LNCaP clone FGC (cell line): ENCODE measurements around the gene ZNF212.

ENCODE experiments used
- DNase-seq: peaks from one replicate; pipeline ENCODE4 v3.0.0-alpha.2; 2011; ENCODE audit warnings: low read depth
- H3K4me3 ChIP-seq: 2 replicates; pipeline ENCODE4 v1.5.1; 2011; ENCODE audit warnings: mild to moderate bottlenecking, low read depth, low read length, control low read depth
- TF ChIP-seq, protein P1 (sequence below): IDR thresholded peaks from 2 replicates; pipeline ENCODE4 v1.5.1; 2012; ENCODE audit warnings: mild to moderate bottlenecking; ENCODE audit not compliant: control insufficient read depth, insufficient read depth; ENCODE audit errors: extremely low read depth

The ZNF212 gene

DNA sequence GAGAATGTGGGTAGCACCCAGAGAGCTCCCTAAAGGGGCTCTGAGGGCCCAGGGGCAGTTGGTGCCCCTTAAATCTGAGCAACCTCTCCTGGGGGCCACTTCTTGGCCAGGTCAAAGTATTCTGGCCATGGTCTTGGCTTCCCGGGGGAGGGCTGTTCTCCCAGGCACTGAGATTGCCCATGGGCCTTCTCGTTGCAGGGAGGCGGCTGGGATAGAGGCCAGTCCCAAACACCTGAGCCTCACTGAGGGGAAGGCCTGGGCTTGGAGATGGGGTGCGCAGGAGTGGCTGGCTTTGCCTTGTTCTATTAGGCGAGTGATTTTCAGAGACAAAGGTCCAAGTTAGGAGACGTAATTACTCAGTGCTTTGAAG lies 56.0 kb downstream of the ZNF212 start:
- no peak for DNase-seq
- TF ChIP-seq, protein P1, sequence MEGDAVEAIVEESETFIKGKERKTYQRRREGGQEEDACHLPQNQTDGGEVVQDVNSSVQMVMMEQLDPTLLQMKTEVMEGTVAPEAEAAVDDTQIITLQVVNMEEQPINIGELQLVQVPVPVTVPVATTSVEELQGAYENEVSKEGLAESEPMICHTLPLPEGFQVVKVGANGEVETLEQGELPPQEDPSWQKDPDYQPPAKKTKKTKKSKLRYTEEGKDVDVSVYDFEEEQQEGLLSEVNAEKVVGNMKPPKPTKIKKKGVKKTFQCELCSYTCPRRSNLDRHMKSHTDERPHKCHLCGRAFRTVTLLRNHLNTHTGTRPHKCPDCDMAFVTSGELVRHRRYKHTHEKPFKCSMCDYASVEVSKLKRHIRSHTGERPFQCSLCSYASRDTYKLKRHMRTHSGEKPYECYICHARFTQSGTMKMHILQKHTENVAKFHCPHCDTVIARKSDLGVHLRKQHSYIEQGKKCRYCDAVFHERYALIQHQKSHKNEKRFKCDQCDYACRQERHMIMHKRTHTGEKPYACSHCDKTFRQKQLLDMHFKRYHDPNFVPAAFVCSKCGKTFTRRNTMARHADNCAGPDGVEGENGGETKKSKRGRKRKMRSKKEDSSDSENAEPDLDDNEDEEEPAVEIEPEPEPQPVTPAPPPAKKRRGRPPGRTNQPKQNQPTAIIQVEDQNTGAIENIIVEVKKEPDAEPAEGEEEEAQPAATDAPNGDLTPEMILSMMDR: no peak
- no peak overlapping the region for H3K4me3 ChIP-seq

DNA sequence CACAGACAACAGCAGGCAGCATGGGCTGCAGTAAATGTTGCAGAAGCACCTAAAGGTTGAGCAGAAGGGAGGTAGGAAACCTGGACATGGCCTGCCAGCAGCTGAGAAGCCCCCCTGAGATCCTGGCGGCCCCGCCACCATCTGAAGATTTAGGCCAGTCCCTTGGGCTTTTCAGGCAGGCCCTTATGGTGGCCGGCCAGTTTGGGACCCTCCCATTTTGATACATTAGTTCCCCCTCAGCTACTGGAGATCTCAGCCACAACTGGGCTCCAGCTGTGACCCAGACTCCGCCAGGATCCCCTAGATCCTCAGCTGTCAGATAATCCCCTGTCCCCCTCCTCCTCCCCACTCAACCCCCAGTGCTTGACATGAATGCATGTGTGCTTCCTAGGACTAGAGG lies 56.9 kb downstream of the ZNF212 start:
- DNase-seq: no peak
- H3K4me3 ChIP-seq: no peak overlapping the region
- TF ChIP-seq, protein P1: no peak

DNA sequence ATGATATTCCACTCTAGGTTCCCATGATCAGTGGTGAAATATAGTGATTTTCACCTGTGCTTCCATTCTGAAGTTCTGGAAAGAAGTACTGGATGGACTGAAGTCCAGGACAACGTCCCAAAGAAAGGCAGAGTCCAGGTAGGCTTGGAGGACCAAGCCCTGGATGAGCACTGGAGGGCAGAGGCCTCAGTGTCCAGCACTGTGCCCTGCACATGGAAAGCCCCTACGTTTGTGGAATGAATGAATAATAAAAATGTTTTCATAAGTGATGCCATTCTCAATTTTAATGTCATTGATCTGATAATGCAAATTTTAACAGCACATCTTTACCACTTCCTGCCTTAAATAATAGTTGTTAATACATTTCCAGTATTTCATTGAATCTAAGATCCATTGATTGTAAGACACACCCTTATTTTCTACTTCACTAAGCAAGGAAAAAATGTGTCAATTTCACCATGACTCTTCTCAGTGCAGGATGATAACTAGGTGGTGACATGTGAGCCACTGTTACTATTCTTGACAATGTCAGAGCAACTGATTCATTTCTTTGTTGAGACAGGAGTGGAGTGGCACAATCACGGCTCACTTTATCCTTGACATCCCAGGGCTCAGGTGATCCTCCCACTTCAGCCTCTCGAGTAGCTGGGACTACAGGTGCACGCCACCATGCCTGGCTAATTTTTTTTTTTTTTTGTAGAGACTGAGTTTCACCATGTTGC lies 57.7 kb downstream of the ZNF212 start:
- H3K4me3 ChIP-seq: no peak overlapping the region
- no peak for DNase-seq
- TF ChIP-seq, protein P1: no peak

DNA sequence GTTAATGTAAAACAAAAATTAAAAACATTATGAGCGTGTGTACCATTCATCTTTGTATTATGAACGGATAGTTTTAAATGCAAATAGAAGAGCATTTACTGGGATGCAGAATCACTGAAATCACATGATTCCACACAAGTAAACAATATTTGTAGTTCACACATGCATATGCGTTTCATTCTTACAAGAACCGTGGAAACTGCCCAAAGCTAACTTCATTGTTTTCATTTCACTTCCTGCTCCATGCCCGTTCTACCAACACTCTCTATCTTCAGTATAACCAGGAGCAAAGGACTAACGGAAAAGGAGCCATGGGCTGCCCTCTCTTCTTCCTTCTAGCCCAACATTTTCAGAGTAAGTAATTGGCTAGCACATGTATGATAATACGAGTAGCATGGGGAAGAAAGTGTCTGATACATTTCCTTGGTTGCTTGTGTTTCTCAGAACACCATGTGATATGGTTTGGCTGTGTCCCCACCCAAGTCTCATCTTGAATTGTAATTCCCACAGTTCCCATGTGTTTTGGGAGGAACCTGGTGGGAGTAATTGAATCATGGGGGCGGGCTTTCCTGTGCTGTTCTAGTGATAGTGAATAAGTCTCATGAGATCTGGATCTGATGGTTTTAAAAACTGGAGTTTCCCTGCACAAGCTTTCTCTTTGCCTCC lies 61.3 kb downstream of the ZNF212 start:
- H3K4me3 ChIP-seq: no peak overlapping the region
- TF ChIP-seq, protein P1: no peak
- no peak for DNase-seq

DNA sequence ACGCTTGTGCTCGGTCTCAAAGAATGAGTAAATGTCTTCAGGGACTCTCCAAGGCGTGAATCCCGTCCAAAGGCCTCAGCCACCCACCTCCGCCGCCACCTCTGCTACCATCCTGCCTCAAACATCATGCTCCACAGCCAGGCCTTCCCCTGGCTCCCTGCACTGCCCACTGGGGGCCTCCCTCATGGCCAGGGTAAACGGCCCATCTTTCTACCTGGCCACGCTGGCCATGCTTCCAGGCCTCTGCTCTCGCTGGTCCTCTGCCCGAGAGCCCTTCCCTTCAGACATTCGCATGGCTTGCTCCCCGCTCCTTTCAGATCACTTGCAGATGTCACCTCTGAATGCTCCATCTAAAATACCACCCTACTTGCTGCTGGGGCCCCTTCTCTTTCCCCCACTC lies 62.8 kb downstream of the ZNF212 start:
- DNase-seq: no peak
- TF ChIP-seq, protein P1: no peak
- no peak overlapping the region for H3K4me3 ChIP-seq

DNA sequence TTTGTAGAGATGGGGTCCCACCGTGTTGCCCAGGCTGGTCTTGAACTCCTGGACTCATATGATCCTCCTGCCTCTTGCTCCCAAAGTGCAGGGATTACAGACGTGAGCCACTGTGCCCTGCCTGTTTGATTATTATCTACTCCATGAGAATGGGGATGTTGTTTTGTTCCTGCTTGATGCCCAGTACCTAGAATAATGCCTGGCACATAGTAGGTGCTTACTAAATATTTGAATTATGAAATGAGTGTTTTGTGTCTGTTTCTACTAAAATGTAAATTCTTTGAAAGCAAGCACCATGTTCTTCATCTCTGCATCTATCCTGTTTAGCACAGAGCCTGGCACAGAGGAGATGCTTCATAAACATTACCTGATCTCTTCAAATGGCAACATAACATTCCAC lies 63.4 kb downstream of the ZNF212 start:
- no peak for DNase-seq
- TF ChIP-seq, protein P1: no peak
- H3K4me3 ChIP-seq: no peak overlapping the region
